GM19395 (cell line): ENCODE measurements around the gene CPM.
"Not testable (repeated sequence)": the region's sequence is repeated elsewhere in the genome, so short reads cannot be mapped to it uniquely, and the experiment has no call there.

Experiments used
- ATAC-seq: cut with Tn5 transposase; IDR thresholded peaks from one replicate; pipeline ENCODE4 v1.9.1; 2021; ENCODE audit warnings: mild to moderate bottlenecking, moderate library complexity; ENCODE audit not compliant: unreplicated experiment

CPM gene

GRCh38 chr12:68810027-68810389 is 123.0 kb downstream of the CPM start:
- ATAC-seq = not testable (repeated sequence)

GRCh38 chr12:68809190-68810026 is 123.6 kb downstream of the CPM start:
- no peak for ATAC-seq

- ATAC-seq = peak; percentile 59
These were observed 124.4 kb downstream of the CPM start for GRCh38 chr12:68808388-68809189.

- ATAC-seq = peak; percentile 75
These were observed 125.2 kb downstream of the CPM start, which contains the start of gene MDM2 for GRCh38 chr12:68807576-68808387. MDM2 (plus strand) TSS chr12:68808177; CDS start chr12:68808478, 301 bp downstream.

- not testable (repeated sequence) for ATAC-seq
These were observed 125.7 kb downstream of the CPM start for GRCh38 chr12:68807274-68807575.

GRCh38 chr12:68806488-68807237 is 126.3 kb downstream of the CPM start:
- no peak for ATAC-seq

- no peak for ATAC-seq
These were observed 127.3 kb downstream of the CPM start for GRCh38 chr12:68805592-68806120.

GRCh38 chr12:68804657-68805591 is 128.0 kb downstream of the CPM start:
- ATAC-seq = no peak

- no peak for ATAC-seq
These were observed 128.9 kb downstream of the CPM start for GRCh38 chr12:68803948-68804656.

- ATAC-seq = not testable (repeated sequence)
These were observed 129.9 kb downstream of the CPM start for GRCh38 chr12:68802911-68803651.

GRCh38 chr12:68802372-68802745 is 130.6 kb downstream of the CPM start:
- not testable (repeated sequence) for ATAC-seq
